COR-L47 (cell line): ENCODE data around the gene COL4A1.
A peak's percentile ranks its signal among the peaks of the same experiment; 100 is the strongest.

ENCODE experiments used
- DNase-seq: peaks from one replicate; lab custom pipeline; 2025; lab: John Stamatoyannopoulos, UW

Gene COL4A1

DNA sequence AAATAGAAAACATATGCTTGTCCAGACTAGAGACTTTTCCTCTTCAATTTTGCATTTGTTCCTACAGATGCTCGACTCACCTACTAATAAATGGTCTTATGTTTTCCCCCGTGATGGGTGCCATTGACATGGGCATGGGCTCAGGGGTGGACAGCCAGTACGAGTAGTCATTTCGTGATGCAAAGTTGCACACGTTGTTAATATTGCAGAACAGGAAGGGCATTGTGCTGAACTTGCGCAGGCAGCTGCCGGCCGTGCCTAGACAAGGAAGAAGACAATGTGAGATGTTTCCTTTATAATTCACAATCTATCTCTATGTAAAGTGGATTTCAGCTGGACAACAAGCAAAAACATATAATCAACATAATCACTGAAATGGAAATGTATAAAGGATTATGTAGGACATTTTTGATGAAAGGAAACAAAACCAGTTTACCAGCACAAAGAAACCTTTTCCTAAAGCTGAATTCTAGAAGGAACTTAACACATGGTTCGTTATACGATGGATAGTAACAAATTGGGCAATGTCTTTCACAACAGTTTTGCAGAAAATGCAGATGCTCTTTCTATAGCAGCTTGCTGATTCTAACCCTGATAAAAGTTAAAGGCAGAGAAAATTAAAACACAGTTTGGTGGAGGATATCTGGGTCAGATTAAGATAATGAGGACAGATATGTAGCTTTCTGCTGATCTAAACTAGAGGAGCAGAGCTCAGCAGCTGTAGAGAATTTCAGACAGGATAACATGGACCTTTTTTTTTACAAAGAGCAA, 145.7 kb downstream of the COL4A1 start:
- DNase-seq, result no peak

DNA sequence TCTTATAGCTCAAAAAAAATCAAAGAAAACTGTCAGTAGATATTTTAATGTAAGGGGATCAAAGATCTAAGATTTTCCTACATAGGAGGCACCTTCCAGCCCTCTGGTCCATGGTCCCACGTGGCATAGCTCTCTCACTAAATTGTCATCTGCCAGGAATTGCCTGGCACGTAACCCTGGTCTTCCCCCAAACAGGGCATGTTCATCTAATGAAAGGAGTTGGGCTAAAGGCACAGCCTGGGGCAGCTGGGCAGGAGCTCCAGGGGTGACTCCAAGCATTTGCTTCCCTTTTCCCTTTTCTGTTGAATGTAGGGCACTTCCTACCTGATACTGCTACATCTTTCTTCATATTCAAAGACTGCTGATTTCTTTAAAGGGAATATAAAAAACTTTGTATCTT, 148.7 kb downstream of the COL4A1 start:
- DNase-seq, result no peak

DNA sequence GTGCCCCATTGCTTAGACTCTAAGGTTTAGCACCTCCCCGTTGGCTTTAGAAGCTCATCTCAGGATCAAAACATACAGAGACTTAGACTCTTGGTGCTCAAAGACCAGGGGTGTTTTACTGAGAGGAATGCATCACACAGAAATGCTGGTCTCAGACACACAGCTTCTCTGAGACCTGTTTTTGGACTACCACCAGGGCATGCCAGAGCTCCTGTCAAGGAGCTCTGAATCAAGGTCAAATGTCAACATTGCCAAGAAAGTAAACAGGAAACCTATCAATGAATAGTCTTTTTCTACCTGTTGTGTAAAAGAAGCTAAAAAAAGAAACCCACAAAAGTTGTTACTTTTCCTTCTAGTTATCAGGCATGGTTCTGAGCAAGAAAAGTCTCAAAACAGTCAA, 149.2 kb downstream of the COL4A1 start:
- no peak for DNase-seq

DNA sequence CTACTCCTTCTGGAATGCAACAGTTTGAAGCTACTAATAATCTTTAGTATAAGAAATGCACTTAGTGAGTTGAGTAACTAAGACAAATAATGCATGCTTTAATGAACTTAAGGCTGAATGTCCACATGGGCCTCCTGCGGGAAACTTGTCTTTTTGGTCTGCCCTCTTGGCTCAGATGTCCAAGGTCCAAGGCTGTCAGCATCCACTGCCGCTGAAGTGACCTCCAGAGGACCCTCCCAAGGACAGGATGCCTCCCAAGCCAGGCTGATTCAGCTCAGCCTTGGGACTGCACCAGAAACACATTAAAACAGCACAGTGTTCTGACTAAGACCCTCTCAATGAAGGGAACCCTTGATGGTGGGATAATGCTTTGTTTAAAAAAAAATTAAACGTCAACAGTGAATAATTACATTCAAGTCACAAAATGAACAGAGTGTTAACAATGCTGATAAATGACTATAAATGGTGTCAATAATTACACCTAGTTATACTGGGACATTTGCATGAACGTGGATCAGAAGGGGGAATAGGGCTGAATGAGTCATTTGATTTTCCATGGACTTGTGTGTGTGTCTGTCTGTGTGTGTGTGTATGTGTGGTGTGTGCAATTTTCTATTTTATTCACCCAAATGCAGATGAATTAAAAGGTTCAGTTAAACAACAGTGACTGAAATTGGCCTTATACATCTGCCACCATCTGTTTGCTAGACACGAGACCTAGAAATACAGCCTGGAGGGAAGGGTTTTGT, 150.5 kb downstream of the COL4A1 start:
- DNase-seq, result no peak

DNA sequence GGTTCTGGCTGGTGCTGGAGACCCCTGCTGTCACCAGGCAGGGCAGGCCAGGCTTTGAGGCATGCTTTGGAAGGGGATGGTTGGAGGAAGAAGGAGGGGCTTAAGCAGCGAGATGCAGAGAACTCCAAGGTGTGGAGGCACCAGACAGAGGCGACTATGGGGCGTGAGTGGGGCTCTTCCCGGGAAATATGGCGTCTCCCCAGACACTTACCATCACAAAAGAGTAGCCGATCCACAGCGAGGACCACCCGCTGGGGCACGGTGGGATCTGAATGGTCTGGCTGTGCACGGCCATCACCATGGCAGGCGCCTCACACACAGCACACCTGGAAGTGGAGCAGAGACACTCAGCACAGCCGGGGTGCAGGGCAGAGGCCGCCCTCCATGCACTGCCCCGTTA, 151.9 kb downstream of the COL4A1 start:
- DNase-seq, result no peak

DNA sequence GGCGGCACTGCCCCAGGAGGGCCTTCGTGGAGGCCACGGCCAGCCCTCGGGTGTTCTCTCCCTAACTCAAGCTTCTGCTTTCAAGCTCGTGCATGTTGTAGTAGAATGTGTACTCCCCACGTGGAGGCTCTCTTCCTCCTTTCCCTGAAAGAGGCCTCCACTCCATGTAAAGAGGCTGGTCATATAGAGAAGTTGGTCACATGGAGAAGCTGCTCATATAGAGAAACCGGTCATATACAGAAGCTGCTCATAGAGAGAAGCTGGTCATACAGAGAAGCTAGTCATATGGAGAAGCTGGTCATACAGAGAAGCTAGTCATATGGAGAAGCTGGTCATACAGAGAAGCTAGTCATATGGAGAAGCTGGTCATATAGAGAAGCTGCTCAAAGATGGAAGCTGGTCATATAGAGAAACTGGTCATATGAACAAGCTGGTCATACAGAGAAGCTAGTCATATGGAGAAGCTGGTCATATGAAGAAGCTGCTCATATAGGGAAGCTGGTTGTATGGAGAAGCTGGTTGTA, 152.5 kb downstream of the COL4A1 start:
- DNase-seq, result no peak

DNA sequence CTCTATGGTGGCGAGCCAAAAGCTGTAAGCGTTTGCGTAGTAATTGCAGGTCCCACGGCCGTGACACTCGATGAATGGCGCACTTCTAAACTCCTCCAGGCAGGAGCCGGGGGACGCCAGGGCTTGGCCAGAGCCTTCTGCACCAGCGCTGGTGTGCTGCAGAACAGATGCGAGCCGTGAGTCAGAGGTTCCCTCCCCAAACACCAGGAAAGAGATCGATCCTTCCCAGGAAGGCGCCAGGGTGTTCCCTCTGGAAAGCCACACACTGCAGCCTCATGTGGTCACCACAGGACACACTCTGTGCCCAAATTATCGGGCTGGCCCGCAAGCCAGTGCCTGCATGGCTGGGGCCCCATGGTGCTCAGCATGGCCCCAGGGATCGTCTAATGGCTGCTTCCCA, 154.6 kb downstream of the COL4A1 start:
- no peak for DNase-seq

DNA sequence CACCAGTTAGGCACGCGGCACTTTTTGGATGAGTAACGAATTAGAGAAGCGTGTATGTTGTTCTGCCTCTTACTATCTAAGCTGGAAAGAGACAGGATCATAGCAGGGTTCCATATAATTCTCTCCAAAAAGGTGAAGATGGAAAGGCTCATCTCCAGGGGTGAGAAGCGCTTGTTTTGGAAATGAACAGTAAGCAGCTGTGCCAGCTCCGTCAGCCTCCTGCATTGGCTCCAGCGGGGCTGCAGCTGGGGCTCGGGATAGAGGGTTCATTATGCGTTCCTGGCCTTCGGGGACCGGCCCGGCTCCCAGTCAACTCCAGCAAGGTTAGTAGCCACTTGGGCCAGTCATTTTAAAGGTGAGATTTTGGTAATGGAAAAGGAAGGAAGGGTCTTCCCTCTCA, 155.5 kb downstream of the COL4A1 start:
- DNase-seq, result no peak

DNA sequence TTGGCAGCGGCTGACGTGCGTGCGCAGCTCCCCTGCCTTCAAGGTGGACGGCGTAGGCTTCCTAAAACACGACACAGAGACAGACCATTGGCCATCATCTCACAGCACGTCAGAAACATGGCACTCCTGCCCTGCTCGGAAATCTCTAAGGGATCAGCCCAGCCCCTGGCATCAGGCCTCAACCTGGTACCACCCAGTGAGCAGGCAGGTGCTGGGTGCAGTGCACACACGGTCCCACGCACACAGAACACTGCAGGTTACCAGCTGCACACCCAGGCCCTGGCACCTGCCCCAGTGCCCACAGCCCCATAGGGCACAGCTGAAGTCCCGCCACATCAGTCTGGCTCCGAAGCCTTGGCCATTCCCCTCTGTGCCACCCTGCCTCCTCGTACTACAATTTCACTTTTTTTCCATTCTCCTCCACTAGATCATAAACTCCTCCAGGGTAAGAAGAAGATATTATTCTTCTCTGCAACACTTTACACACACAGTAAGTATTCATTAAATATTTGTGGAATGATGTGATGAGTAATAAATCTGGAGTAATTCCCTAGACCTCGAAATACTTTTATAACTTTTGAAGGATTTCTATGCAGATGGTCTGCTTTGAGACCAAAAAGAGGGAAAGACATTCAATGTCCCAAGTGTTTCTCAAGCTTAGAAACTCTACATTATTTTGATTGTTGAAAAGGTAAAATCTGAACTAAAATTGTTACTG, 156.4 kb downstream of the COL4A1 start:
- DNase-seq, result peak; percentile 50

DNA sequence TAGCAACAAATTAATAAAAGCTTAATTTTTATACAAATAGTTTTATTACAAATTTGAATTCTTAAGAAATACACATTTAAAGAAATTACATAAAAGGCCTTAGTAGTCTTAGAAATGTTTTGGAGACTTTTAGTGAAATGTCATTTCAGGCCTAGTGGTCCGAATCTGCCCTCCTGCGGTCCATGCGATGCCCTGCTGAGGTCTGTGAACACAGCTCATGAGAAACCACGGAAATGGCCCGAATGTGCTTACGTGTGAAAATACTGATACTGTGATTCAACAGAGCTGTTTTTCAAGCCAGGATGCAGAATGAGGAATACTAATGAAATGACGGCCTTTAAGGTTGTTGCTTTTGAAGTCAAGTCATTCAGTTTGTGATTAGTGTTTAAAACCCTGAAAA, 157.9 kb downstream of the COL4A1 start:
- no peak for DNase-seq

DNA sequence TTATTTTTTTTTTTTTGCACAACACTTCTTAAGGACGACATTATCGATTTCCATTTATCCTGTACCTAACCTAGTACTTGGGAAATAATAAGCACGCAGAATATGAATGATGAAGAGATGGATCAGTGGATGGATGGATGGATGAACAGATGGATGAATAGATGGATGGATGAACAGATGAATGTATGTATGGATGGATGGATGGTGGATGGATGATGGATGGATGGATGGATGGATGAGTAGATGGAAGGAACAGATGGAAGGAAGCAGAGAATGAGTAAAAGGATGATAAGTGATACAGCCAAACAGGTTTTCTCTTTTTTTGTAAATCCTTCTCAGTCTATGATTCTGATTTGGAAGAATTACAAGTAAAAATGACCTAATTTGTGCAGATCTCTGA, 166.9 kb downstream of the COL4A1 start:
- DNase-seq, result no peak

DNA sequence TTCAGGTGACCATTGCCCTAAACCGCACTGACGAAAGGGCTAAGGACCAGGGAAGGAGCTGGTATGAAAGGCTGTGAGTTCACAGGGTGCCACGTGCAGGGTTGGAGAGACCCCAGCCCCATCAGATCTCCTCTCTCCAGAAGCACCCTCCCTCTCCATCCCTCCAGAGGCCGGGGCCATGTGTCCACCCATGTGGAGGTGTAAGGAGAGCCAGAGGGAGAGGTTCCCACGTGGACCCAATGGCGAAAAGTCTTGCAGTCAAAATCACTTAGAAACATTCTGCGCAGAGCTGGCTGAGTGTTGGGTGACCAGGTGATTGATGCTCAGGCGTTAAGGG, 168.3 kb downstream of the COL4A1 start:
- peak; percentile 49 for DNase-seq

DNA sequence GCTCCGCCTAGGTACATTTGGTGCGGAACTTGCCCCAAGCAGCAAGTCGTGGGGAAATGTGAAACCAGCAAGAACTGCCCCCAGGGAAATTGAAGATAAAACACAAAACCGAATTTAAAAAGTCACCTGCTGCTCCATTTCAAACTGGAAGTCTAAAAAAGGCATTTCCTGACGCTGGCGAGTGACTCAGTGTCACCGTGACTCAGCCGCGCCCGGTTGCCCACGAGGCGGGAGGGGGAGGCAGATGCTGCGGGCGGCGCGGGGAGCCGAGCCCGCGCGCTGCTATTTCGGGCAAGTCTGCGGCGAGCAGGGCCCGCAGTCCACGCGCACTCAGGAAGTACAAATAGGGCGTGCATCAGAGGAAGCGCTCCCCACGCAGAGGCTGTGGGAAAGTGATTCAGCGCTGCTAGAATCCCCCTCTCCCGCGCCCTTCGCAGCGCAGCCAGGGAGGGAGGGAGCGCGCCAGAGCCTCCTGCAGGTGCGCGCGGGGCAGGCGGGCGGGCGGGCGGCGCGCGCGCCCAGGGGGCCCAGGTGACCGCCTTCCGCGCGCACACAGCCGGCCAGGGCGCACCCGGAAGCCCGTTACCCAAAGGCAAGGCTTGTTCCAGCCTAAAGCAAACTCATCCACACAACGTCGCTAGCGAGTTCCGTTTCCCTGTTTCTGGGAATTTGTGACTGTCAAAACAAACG, 168.8 kb downstream of the COL4A1 start:
- peak; percentile 91 for DNase-seq

DNA sequence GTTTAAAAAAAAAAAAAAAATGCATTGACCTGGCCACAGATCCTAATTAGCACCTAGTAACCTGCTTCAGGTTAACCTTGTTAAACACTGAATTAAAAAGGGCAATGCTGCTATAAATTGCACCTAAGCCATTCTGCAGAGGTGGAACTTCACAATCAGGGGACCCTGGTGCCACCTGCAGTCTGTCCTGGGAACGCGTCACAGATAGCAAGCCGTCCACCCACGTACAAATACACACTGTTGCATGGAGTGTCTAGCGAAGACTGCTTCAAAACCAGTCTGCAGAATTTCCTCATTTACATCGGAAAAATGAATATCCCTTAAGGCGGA, 169.3 kb downstream of the COL4A1 start:
- peak; percentile 93 for DNase-seq

DNA sequence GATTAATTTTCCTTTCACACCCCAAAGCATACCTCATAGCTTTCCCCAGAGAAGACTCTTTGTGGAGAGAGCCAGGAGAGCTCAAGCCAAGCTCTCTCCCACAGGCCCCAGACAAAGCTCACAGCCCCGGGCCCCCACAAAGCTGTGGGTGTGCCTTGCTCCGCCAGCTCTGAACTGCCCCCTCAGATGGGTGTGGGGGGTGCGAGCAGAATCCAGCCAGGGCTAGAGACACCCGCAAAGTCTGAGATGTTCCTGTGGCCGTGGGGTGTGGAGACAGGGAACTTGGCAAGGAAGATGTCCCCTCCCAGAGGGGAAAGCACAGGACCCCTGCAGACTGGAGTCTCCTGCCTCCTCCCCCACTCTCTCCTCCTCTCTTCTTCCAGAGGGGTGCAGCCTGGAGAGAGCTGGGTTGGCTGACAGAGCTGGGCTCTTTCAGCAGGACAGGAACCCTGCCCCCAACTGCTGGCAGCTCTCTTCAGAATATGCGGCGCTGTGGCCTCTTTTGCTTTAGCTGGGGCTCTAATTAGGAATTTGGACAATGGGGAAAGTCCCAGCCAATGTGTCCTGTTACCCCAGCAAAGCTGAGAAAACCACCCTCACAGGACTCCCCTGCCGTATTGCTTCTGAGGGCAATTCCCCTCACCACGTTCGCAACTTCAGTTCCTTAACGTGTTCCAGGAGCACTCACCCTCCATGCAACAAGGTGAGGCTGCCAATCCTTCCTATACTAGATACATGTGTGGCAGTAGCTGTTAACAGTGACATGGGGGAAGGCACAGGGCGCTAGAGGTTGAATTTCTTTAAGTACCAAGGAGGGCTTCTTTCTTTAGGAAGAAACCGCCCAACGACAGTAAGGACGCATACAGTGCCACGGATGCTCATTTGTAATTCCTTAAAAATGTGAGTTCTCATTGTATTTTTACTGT, 170.0 kb downstream of the COL4A1 start:
- no peak for DNase-seq

DNA sequence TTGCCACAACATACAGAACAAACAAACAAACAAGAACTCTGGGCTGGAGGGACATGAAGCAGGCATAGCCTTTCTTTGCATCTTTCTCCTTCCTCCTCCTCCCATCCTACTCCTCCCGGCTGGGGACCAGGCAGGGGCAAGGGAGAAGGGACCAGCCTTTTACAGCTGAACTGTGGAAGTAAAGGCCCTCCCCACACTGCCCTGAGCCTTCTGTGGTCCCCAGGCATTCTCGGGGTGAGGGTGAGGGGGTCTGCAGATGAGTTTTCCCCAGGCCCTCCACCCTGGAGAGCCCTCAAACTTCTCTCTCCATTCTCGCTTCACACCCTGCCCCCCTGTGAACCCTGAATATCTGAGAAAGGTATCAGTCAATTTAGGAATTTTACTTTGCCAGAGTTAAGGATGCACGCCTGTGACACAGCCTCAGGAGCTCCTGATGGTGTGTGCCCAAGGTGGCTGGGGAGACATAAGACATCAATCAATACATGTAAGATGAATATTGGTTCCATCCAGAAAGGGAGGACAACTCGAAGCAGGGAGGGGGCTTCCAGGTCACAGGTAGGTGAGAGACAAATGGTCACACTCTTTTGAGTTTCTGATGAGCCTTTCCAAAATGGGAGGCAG, 170.9 kb downstream of the COL4A1 start:
- no peak for DNase-seq

DNA sequence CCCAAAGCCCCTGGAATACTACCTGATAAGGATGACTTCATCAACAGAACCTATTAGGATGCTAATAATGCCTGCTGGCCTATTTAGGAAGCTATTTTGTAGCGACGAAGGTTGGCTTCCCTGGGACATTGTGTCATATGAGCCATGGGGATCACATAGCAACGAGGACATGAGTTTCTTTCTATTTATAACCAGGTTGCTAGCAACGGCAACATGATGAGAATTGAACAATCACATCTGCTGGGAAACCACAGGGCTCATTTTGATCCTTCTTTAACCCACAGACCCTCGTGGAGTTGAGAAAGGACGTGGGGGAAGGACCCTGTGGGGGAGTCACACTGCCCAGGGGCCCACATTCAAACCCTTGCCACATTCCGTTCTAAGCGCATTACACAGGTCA, 172.2 kb downstream of the COL4A1 start:
- no peak for DNase-seq

DNA sequence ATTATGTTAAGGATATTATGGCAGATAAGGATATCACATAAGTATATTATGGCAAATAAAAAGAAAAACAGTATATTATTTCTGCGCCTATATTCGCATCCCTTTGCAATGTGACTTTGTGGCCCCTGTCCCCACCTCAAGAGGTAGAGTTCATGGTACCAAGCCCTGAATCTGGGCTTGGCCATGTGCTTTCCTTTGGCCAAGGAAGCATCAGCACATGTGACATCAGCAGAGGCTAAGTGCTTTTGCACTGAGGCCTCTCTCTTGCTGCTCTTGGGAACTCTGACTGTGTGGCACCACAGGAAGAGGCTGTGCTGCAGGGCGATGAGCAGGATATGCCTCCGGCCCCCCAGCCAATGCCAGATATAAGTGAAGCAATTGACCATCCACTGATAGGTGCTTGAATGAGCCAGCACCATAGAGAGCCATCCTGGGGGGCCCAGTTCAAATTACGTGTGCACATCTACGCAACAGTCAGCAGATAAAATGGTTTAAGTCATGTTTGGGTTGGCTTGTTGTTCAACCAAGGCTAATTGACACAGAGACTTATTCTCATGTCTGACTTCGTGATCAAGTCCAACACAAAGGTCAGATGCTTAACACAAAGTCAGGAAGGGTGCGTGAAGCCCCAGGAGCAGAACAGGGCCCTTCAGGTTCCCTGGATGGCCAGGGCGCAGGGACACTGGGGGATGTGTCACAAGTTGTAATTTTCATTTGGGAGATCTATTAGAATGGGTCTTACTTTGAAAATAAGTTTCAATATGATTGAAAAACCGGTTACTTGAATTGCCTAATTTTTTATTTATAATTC, 173.3 kb downstream of the COL4A1 start:
- no peak for DNase-seq

DNA sequence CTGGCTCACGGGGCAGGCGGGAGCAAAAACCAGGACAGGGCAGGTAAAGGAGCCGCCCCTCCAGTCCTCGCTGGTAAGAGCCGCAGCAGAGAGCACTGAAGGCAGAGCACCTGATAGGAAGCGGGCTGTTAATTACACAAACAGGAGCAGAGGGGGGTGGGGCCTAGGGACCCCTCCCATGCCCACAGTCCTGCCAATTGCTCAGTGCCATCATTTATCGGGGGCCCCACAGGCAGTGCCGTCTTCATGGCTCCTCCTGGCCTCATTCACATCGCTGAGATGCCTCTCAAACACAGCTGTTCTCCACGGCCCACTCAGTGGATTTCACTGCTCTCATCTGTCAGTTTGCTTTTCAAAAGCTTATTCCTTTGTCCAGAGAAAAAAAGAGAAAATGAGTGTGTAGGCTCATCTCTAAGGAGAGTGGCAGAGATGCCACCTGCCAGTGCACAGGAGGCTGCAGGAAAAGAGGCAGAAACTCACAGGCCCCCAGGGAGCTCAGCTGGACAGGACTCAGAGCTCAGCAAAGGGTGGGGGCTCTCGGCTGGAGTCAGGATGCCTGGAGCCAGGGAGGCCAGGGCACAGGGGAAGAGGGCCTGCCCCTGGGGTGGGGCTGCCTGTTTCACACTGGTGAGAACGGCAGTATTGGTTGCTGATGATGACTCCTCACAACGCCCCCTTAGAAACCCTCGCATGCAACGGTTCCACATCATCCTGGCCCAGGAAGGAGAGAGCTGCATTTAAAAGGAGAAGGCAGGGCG, 174.6 kb downstream of the COL4A1 start:
- DNase-seq, result peak; percentile 84
